Cardiac septum (tissue), 1 donor: ENCODE measurements around the gene DAB2. TPM values are rescaled to one million over a fixed set of nuclear protein-coding genes. Genes with fewer than 3 reads are reported as not detected.

Source experiments
- DNase-seq: peaks from one replicate; pipeline ENCODE4 v3.0.0-alpha.2; 2020; ENCODE audit warnings: low spot score
- intact Hi-C: fragments of 100-400 bp; cut with DNase I; formaldehyde crosslinking; loops from one replicate; pipeline ENCODE4 v1.14.0; 2022
- total RNA-seq: library from RNA; stranded (reverse); fragmentation: NEBNext Ultra II Directional; extraction: Animal tissue kit (Norgen Biotek cat#: 25700); gene quantifications from one replicate; pipeline ENCODE4 v1.2.1, GENCODE V29; 2021
- donor health status: DM: no; HTN: no; CAD: no.

The DAB2 gene
- total RNA-seq, 1 donor from 2014 or later = 28.7 TPM

DNA sequence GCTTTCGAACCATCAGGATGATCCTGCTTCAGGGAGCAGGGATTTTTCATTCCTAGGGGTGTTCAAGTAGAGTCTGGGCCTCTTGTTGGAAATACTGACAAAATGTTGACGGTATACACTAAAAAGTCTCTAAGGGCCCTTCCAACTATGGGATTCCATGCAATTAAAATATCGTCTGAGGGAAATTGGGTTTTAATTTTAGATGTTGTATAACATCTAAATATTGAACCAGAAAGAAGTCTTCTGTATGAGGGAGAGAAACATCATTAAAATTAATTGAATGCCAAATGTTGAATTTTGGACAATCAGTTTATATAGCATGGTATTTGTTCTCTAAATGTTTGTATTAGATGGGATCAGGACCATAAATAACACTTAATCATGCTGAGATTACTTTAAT, 25.7 kb upstream of the DAB2 start:
- intact Hi-C loops = no loop called here
- no peak for DNase-seq

DNA sequence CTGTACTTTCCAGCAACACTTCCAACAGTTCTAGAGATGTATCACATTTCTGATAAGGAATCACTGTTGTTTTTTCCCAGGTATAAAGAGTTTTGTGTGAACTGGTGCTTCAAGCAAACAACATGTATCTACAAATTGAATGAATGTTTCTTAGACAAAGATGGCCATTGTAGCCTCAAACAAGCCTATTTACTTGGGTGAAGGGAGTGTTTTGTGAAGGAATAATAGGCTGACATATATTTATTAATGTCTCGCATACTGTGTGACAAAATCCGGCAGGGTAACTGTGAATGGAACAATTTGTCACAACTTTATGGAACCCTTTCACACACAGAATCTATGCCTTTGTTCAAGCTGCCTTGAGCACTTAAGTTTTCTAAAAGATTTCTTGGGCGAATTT, 24.8 kb upstream of the DAB2 start:
- intact Hi-C loops = no loop called here
- DNase-seq = no peak

DNA sequence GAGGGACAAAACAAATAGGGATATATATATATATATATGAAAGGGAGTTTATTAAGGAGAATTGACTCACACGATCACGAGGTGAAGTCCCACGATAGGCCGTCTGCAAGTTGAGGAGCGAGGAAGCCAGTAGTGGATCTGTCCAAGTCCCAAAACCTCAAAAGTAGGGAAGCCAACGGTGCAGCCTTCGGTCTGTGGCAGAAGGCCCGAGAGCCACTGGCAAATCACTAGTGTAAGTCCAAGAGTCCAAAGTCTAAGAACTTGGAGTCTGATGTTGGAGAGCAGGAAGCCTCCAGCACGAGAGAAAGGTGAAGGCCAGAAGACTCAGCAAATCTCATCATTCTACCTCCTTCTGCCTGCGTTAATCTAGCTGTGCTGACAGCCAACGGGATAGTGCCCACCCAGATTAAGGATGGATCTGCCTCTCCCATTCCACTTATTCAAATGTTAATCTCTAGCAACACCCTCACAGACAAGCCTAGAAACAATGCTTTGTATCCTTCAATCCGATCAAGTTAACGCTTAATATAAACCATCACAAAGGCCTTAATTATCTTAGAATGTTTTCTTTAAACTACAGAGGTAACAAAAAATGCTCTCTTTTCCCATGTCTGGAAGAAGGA, 23.8 kb upstream of the DAB2 start:
- no peak for DNase-seq
- intact Hi-C loops = no loop called here

DNA sequence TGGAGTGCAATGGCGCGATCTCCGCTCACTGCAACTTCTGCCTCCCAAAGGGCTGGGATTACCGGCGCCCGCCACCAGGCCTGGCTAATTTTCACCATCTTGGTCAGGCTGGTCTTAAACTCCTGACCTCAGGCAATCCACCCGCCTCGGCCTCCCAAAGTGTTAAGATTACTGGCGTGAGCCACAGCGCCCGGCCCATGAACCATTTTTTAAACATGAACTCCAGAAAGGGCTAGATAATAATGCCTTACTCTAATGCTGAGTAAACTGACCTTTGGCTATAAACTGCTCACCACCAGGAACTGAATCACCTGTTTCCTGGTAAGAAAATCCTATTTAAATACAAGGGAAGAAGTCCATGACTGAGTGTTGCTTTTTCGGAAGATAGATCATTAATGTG, 23.2 kb upstream of the DAB2 start:
- DNase-seq = no peak
- intact Hi-C loops = no loop called here

DNA sequence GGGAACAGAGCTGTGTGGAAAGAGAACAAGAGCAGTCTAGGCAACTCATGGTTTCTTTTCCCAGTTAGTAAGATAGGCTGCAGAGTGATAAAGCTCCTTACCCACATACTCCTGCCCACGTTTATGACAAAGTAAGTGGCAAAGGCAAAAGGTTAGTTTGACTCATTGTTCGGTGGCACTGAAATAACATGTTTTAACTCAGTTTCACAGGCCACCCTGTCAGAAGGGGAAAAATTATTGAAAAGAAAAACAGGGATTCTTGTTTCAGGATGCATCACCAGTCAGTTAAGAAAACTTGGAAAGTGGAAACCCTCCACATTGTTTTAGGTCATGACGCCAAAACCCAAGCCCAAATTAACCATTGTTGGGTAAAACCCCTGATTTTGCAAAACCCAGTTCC, 22.3 kb upstream of the DAB2 start:
- no peak for DNase-seq
- intact Hi-C loops = no loop called here

DNA sequence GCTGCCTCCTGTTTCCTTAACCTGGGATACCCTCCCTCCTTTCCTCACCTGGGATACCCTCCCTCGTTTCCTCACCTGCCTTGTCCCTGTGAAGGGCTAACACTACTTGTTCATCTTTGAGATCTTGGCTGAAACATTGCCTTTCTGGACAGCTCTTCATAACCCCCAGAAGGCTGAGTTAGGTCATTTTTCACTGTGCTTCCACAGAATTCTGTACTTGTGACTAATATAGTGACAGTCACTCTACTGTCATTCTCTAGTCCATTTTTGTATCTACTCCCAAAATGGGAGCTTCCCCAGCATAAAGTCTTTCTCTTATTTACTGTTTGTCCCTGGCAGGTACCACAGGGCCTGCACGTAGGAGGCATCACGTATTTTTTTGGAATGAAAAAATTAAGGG, 21.5 kb upstream of the DAB2 start:
- intact Hi-C loops = no loop called here
- no peak for DNase-seq

DNA sequence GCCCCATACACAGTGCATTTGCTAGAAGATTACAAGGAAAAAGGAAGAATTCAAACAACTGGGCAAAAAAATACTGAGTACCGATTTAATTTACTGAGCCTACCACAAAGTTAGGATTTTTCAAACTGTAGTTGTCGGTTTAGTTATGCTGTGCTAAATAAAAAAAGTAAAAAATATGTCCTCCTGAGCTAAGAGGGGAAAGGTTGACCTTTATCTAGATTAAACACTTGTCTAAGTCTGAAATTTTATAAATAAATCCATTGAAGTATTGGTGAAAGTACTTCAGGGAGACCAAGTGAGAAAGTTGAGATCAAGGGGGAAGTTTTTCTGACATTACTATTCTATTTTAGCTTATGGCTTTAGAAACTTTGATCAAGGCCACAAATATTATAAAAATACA, 19.1 kb upstream of the DAB2 start:
- intact Hi-C loops = no loop called here
- no peak for DNase-seq

DNA sequence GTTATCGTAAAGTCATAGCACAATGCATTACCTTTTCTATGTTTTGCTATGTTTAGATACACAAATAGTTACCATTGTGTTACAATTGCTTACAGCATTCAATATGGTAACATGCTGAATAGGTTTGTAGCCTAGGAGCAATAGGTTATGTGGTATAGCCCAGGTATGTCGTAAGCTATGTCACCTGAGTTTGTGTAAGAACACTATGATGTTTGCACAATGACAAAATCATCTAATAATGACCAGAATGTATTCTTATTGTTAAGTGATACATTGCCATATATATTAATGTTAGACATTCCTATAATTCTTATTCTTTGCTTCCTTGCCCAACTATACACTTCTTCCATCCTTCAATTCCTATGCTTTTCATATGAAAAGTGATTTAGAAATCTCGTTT, 18.2 kb upstream of the DAB2 start:
- intact Hi-C loops = no loop called here
- no peak for DNase-seq

DNA sequence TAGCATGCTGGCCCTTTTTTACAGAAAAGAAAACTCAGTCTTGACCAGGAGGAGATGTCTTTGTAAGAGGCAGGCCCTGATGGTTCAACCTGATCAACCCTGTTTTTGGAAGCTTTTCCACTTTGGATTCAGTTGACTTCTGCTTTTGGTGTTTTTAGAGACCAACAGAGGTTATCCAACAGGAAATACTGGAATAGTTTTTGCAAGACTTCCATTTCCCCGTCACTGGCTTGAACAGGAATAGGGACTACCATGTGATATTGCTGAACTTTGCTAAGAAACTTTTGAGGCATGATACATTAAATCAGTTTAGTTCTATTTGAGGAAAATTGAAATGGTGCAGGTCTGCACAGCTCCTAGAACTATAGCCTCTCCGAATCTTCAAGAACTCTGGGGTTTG, 17.1 kb upstream of the DAB2 start:
- intact Hi-C loops = no loop called here
- DNase-seq = no peak

DNA sequence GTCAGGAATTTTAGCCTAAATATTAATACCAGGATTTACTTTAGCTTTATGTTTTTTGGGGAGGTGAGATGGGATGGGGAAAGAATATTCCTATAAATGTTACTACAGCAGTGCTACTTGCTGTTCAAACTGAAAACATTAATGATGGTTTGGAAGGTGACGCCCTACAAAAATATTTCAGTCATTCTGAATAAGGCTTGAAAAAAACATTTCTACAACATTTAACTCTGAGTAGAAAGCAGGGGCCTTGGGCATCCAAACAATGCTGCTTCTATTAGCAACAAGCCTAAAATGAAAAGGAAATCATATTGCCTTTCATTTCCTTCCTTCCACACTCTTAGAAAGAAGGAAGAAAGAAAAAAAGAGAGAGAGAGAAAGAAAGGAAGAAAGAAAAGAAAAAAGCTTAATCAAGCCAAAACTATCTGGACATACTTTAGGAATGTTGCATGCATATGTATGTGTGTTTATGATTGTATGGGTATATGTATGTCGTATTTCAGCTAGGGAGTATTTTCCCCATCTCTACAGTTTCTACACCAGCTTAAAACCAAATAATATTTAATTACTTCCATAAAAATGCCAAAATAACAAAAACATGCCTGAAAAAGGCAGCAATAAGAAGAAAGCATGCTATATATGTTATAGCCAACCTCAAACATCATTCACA, 16.3 kb upstream of the DAB2 start:
- DNase-seq = no peak
- intact Hi-C loops = no loop called here

DNA sequence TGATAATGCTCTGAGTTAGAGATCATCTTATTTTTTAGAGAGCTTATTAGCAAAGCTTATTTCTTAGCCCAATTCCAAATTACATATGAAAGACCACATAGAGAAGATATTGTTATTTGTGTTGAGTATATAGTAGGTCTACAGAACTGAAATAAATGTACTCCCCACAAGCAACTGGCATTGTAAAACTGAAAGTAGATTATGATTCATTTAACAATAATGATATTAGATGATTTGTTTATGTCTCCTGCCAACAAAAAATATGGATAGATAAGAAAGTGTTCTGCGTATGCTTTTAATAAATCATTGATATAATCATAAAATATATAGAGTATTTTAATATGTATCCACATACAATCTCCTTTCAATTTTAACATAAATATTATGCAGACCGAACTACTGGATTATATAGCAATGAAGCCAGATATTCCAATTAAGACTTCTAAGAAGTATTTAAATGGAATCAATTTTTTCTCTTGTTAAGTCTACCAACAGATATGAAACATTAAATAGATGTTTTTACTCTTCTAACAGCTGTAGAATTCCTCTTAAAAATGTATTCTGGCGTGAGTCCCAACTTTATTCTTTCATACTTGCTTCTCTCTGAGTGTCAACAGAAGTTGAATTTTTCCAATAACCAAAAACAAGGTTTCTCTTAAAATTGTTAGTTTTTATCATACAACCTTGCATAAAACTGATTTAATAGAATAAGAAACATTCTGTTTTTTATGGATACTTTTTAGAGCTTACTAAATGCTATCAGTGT, 15.6 kb upstream of the DAB2 start:
- intact Hi-C loops = no loop called here
- no peak for DNase-seq

DNA sequence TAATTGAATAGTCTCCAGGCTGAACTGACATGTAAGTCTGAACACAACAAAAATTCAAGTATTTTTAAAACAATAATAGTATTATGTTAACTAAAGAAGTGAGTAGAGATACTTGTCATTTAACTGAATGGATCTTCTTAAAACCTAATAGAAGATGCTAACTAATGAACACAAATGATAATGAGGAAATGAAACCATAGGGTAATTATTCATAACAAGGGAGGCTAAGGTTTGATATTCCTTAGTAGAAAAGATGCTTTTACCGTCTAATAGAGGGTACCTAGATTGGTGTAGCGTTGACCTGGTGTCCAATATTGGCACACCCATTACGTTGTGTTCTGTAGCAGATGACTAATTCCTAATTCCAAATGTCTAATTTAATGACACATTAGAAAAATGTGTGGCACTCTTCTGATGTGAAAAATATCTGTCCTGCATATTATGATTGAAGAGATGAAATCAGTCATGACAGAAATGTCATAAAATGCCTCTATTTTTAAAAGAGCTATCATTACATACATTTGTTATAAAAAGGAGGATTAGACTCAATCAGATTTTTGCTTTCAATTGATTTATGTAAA, 14.9 kb upstream of the DAB2 start:
- no peak for DNase-seq
- intact Hi-C loops = no loop called here

DNA sequence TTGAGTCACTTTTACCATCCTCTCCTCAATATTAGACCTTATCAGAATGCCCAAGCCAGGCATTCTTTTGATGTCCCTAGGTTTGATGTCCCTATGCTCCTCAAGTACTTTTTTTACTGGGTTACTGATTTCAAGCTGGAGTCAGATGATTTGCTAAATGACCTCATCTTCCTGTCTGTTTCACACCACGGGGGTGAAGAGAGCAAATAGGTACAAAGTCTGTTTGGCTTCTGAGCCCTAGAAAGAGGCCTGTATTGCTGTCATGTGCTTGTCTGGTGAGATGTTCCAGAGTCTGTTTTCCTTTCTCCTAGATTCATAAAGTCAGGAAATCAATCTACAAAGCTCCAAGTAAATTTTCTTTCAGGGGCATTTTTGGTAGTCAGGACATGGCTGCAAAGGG, 12.7 kb upstream of the DAB2 start:
- DNase-seq = no peak
- intact Hi-C loops = no loop called here

DNA sequence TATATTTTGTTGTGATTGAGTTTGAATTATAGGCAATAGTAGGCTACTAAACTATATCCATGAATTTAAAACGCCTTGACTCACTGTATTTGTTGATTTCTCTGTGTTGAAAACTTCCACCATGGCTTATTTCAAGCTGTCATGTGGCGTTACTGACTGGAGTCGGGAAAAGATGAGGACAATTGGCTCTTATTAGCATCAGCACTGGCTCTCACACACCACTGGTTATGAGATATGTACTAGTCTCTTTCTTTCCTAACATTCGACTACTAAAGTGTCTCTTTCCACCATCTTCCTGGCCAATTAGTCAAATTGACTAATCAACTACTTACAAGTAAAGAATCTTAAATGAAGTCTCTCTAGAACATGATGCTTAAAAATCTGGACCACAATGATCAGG, 9.1 kb upstream of the DAB2 start:
- DNase-seq = no peak

DNA sequence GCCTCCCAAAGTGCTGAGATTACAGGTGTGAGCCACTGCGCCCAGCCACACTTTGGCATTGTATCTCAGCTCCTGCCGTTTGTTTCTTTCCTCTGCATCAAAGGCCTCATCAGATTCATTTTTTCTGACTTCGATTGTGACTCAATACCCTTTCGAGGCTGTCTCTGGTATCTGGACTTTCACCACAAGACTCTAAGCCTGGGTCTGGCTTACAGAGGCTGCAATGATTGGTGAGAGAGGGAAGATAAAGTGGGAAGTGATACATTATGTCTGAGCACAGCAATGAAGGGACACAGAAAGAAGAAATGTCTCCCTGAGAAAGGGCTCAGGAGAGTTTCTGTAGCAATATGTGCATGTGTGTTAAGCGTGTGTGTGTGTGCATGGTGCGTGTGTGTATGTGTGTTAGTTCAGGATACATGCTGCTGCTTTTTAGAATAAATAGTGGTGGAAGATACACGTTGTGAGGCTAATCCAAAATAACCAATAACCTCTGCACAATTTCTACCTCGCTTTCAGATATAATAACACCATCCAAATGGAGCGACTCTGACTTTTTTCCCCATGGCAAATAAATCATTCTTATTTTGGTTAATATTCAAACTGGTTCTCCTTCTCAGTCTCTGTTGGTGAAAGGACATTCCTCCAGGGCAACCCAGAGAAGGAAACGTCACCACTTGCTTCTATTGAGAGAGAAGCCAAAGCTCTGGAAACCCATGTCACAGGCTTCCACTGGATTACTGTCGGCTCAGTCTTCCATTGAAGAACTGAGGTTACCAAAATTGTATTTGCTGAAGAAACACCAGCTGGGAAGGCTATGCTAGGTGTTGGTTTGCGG, 8.1 kb upstream of the DAB2 start:
- intact Hi-C loops = no loop called here
- DNase-seq = no peak

More for the DNA sequence above, 9.1 kb upstream of the DAB2 start:
- intact Hi-C loops = no loop called here

DNA sequence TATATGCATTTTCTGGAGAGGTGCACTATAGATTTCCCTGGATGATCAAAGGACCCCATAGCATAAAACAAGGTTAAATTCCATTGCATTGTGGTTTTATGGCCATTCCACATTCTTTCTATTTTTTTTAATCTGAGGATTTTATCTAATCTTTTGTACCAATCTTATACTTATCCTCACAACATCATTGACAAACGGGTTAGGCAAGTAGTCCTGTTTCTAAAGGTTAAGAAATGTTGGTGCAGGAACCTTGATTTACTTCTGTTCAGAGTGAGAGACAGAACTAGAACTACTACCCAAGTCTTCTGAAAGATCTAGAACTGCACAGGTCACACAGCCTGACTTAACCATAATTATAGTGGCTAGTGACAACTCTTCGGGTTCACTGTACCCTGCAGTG, 5.7 kb upstream of the DAB2 start:
- intact Hi-C loops = no loop called here
- no peak for DNase-seq

DNA sequence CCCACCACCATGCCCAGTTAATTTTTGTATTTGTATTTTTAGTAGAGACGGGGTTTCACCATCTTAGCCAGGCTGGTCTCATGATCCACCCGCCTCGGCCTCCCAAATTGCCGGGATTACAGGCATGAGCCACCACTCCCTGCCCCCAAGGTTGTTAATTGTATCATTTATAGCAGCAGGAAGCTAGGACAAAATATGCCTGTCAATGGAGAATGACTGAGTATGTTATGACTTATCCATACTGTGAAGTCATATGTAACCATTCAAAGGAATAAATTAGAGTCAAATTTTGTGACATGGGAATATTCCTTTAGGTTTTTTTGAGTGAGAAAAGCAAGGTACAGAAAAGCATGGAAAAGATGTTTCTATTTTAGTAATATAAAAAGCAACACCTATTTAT, 3.9 kb upstream of the DAB2 start:
- intact Hi-C loops = loop anchor here (5.0 kb wide), 1 partner anchor 39 kb away; no protein-coding TSS in a partner anchor

DNA sequence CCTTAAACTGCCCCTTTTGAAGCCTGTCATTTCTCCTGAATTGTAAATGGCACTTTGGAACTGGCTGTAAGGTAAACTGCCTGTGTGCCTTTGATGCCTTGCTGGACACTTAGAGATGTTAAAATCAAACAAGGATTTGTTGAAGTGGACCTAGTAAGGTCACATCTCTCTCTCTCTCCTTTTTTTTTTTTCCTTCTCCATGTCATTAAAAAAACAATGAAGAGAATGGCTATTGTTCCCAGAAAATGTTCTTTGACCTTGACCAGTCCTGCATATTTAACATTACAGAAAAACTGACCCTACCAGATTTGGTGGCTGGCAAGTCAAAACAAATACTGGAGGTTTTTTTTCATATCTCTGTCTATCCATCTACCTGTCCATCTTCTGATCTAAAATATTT, 2.9 kb upstream of the DAB2 start:
- intact Hi-C loops = loop anchor here (5.0 kb wide), 1 partner anchor 40 kb away; no protein-coding TSS in a partner anchor
- no peak for DNase-seq

More for the DNA sequence above, 3.9 kb upstream of the DAB2 start:
- DNase-seq = no peak

DNA sequence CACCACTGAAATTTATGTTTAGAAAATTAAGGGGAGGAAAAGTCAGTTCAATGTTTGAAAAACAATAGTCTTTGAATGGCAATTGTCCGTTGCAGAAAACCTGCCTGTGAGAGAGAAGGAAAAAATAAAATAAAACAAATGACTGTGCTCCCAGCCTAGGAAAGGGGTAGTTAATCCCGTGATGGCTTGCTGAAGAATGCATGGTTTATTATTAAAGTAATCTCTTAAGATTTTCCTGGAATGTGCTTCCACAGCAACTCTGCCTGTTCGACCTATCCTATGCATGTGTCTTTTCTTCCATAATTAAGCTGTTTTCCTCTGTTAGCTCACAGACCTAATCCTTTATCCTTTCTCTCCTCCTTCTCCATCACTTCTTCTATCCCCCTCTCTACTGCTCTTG, 2.4 kb upstream of the DAB2 start:
- intact Hi-C loops = loop anchor here (5.0 kb wide), 1 partner anchor 40 kb away; no protein-coding TSS in a partner anchor
- DNase-seq = no peak

DNA sequence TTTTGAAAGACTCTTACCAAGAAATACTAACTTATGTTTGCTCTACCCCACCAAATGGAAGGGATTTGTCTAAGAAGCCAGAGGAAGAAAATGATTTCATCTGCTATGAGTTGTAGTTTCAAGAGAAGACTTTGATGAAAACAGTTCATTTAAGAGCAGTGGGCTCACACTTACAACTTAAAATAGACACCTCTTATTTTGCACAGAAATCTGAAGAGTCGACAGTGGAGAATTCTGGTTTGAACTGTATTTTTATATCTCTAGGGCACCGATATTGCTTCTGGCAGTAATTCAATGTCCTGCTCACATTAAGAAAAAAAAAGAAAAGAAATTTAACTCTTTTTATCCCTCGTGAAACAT, 1.9 kb upstream of the DAB2 start:
- no peak for DNase-seq
- intact Hi-C loops = loop anchor here (5.0 kb wide), 1 partner anchor 41 kb away; no protein-coding TSS in a partner anchor
